ENCODE data around the gene CHST12.

The CHST12 gene

DNA sequence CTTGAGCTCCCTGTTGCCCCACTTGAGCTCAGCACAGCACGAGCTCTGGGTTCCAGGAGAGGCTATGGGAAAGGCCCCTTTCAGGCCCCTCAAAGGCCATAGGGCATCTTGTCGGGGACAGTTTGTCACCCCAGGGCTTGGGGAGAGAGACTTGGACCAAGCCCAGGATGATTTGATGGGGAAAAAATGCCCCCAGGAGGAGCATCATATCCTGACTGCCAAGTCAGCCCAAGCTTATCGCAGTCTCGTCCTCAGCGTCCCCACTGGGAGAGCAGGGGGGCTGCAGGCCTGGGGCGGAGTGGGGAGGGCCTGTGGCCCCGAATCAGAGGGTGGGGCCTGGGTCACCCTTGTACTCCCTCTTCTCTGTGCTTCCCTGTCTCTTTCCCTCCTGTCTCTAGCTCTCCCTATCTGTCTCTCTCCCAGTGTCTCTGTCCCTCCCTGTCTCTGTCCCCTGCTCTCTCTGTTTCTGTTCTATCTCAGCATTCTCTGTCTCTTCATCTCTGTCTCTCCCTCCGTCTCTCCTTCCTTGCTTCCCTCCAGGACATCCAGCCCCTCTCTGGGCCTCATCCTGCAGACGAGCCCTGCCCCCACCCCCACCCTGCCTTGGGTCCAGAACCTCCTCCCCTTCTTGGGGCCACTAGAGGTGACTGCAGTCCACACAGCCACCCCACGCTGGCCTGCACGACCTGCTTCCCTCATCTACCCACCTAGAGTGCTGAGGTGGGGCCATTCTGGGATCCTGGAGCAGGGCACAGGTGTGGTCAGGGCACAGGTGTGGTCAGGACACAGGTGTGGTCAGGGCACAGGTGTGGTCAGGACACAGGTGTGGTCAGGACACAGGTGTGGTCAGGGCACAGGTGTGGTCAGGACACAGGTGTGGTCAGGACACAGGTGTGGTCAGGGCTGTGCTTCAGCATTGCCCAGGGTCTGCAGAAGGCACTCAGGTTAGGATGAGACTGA, 90.1 kb downstream of the CHST12 start:
- no peak overlapping the region for H3K9ac ChIP-seq (ENCODE audit: low read depth, low read length)
- no peak overlapping the region for H3K4me3 ChIP-seq (ENCODE audit: low read depth, low read length)
- H3K36me3 ChIP-seq (ENCODE audit: control insufficient read depth, insufficient read depth, low read length) = no peaks in the 10 kb centered on the region
- H3K27me3 ChIP-seq (ENCODE audit: control insufficient read depth, insufficient read depth, low read length) = no peaks in the 10 kb centered on the region
- no peaks in the 10 kb centered on the region for H3K9me3 ChIP-seq (ENCODE audit: control insufficient read depth, insufficient read depth, low read length)
- no peaks in the 10 kb centered on the region for H3K4me1 ChIP-seq (ENCODE audit: control insufficient read depth, insufficient read depth, low read length)

DNA sequence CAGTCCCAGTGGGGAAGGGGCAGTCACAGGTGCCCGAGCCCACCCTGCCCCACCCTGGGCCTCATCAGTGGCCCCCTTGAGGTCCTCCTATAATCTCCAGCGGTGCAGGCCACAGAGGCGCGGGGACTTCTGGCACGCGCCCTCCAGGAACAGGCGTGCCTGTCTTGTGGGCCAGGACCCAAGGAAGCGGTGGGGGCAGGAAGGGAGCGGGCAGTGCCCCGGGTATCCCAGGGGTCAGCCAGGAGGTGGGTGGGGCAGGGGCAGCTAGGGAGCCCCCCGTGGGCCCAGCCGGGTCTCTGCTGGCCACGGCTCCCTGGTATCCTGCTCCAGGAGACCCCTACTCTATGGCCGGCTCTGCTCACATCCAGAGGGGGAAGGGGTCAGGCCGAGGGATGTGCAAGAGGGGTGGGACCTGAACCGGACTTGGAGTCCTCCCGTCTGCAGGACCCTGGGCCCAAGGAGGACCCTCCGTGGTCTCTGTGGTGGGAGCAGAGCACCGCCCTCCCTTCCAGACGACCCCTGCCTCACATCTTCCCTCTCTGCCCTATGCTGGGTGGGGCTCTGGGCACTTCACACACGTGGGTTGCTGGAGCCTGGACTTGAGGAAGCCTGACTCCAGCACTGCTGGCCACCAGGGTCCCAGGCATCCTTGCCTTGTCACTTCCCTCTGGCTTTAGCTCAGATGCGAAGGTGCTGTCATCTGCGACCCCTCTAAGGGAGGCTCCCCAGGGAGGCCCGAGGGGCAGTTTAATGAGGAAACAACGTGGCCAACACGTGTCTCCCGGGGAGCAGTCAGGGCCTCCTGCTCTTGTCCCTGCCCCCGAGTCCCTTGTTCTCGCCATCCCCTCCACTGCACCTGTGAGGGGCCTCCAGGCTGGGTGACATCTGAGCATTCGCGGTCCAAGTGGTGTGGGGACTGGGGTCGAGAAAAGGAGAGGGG, 91.0 kb downstream of the CHST12 start:
- Histone ChIP-seq H3K4me3 (ENCODE audit: low read depth, low read length) (no peak overlapping the region), H3K36me3 (ENCODE audit: control insufficient read depth, insufficient read depth, low read length) (no peaks in the 10 kb centered on the region), H3K27me3 (ENCODE audit: control insufficient read depth, insufficient read depth, low read length) (no peaks in the 10 kb centered on the region), H3K9me3 (ENCODE audit: control insufficient read depth, insufficient read depth, low read length) (no peaks in the 10 kb centered on the region), H3K4me1 (ENCODE audit: control insufficient read depth, insufficient read depth, low read length) (no peaks in the 10 kb centered on the region), H3K9ac (ENCODE audit: low read depth, low read length) (no peak overlapping the region)

DNA sequence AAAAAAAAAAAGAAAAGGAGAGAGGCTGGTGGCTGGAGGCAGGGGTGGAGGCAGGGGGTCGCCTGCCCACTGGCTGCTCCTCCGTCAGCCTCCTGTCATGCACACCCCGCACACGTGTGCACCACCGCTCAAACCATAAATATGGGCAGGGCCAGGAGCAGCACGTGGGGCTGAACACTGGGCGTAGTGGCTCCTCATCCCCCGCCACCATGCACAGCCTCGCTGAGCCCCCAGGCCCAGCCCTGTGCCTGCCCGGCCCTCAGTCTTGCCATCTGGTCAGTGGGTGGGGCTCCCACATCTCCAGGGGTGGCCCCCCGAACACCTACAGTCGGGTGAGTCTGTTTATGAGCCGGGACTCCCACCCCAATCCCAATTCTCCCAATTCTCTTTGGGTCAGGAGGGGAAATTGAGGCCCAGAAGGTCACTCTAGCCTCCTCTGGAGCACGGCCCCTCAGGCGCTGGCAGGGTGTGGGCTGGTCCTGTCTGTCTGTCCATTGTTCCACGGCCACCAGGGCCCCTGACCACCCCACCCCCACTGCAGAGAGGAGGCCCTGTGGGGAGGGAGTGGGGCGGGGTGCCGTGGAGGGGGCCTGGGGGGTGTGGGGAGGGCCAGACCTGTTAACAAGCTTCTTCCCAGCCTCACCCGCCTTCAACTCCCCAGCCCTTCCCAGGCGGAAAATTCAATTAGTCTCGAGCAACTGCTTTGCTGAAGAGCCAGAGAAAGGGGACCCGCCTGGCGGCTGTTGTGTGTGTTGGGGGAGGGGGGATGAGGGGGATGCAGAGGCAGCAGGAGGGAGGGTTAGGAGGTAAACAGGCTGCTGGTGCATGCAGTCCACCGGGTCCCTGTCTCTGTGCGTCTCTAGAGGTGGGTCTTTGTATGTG, 92.2 kb downstream of the CHST12 start:
- no peaks in the 10 kb centered on the region for H3K36me3 ChIP-seq (ENCODE audit: control insufficient read depth, insufficient read depth, low read length)
- H3K27me3 ChIP-seq (ENCODE audit: control insufficient read depth, insufficient read depth, low read length) = no peaks in the 10 kb centered on the region
- H3K4me1 ChIP-seq (ENCODE audit: control insufficient read depth, insufficient read depth, low read length) = no peaks in the 10 kb centered on the region
- H3K9ac ChIP-seq (ENCODE audit: low read depth, low read length) = no peak overlapping the region
- no peaks in the 10 kb centered on the region for H3K9me3 ChIP-seq (ENCODE audit: control insufficient read depth, insufficient read depth, low read length)
- no peak overlapping the region for H3K4me3 ChIP-seq (ENCODE audit: low read depth, low read length)

DNA sequence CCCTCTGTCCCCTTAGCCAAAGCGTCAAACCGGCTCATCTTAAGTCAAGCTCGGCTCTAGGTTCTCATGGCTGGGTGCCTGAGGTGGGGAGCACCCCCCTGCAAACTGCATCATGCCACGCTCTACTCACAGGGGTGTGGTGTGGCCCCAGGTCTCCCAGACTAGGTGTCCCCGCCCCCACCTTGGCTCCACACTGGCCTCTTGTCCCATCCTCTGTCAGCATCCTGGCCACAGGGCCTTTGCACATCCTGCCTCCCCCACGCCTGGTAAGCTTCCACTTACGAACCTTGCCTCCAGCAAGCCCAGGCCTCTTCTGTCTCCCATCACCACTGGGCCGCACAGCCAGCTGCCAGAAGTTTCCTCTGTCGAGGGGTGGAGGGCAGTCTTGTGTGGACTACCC, 93.0 kb downstream of the CHST12 start:
- Histone ChIP-seq H3K9ac (ENCODE audit: low read depth, low read length) (no peak overlapping the region), H3K9me3 (ENCODE audit: control insufficient read depth, insufficient read depth, low read length) (no peaks in the 10 kb centered on the region), H3K4me3 (ENCODE audit: low read depth, low read length) (no peak overlapping the region), H3K4me1 (ENCODE audit: control insufficient read depth, insufficient read depth, low read length) (no peaks in the 10 kb centered on the region), H3K27me3 (ENCODE audit: control insufficient read depth, insufficient read depth, low read length) (no peaks in the 10 kb centered on the region), H3K36me3 (ENCODE audit: control insufficient read depth, insufficient read depth, low read length) (no peaks in the 10 kb centered on the region)

DNA sequence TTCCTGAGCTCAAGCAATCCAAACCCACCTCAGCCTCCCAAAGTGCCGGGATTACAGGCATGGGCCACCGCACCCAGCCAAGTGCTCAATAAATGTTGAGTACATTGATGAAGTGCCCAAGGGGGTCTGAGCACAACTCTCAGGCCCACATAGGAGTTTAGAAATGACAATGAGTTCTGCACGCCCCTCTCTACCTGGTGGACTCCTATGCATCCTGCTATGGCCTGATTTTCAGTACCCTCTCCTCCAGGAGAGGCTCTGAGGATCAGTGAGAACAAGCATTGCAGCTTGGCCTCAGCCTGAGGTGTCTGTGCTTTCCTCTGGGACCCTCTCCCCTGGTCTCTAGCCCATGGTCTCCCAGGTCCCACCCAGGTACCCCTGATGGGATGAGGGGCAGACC, 93.7 kb downstream of the CHST12 start:
- H3K27me3 ChIP-seq (ENCODE audit: control insufficient read depth, insufficient read depth, low read length) = no peaks in the 10 kb centered on the region
- no peaks in the 10 kb centered on the region for H3K9me3 ChIP-seq (ENCODE audit: control insufficient read depth, insufficient read depth, low read length)
- H3K36me3 ChIP-seq (ENCODE audit: control insufficient read depth, insufficient read depth, low read length) = no peaks in the 10 kb centered on the region
- no peak overlapping the region for H3K9ac ChIP-seq (ENCODE audit: low read depth, low read length)
- no peak overlapping the region for H3K4me3 ChIP-seq (ENCODE audit: low read depth, low read length)
- H3K4me1 ChIP-seq (ENCODE audit: control insufficient read depth, insufficient read depth, low read length) = no peaks in the 10 kb centered on the region

DNA sequence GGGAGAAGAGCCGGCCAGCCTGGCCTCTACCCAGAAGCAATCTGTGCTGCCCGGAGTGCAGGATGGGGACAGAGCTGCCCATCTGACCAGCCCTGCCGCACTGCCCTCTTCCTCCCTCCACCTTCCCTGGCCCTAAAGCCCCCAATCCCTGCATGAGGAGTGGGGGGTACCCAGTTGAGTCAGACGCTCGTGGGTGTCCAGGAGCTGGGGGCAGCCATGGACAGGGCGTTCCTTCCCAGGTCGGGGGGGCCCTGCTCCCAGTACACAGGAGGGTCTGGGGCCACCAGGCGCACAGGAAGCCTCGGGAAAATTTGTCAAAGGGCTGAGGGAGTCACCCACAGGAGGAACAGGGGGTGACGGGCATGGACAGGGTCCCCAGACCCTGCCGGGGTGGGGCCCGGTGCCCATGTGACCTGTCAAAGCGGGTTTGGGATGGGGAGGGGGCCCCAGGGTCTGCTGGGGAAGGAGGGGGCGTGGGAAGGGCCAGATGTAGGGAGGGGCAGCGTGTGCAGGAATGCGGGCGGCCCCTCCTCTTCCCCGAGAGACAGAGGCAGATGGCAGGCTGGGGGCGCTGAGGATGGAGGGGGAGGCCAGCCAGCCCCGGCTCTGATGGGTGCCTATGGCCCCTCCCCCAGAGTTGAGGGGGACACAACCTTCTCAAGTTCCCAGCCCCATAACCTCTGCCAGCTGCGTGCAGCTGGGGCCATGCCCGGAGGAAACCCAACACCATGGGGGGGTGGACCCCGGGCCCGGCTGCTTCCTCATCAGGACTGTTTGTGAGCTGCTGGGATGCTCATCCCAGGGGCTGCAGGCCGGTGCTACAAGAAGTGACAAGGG, 94.3 kb downstream of the CHST12 start:
- Histone ChIP-seq H3K9ac (ENCODE audit: low read depth, low read length) (no peak overlapping the region), H3K27me3 (ENCODE audit: control insufficient read depth, insufficient read depth, low read length) (no peaks in the 10 kb centered on the region), H3K4me1 (ENCODE audit: control insufficient read depth, insufficient read depth, low read length) (no peaks in the 10 kb centered on the region), H3K4me3 (ENCODE audit: low read depth, low read length) (no peak overlapping the region), H3K36me3 (ENCODE audit: control insufficient read depth, insufficient read depth, low read length) (no peaks in the 10 kb centered on the region), H3K9me3 (ENCODE audit: control insufficient read depth, insufficient read depth, low read length) (no peaks in the 10 kb centered on the region)

Measured in iPS-15b (cell line).